BE2C (cell line): ENCODE measurements around the gene HPCAL1.

Experiments used
- DNase-seq: peaks from one replicate; pipeline ENCODE4 v3.0.0-alpha.2; 2020
- H3K27me3 ChIP-seq: fragments of 250-450 bp; sonication (Bioruptor Pico); 2 replicates; pipeline ENCODE4 v1.5.1; 2020; ENCODE audit warnings: mild to moderate bottlenecking
- H3K36me3 ChIP-seq: fragments of 250-450 bp; sonication (Bioruptor Pico); 2 replicates; pipeline ENCODE4 v1.5.1; 2020; ENCODE audit warnings: mild to moderate bottlenecking
- H3K4me1 ChIP-seq: fragments of 250-450 bp; sonication (Bioruptor Pico); 2 replicates; pipeline ENCODE4 v1.5.1; 2020
- H3K4me3 ChIP-seq: 2 replicates; pipeline ENCODE4 v1.5.1; 2011; ENCODE audit warnings: low read depth, low read length
- H3K9me3 ChIP-seq: fragments of 250-450 bp; sonication (Bioruptor Pico); 2 replicates; pipeline ENCODE4 v1.5.1; 2020
- CTCF ChIP-seq: IDR thresholded peaks from 2 replicates; pipeline ENCODE4 v1.5.1; 2012; ENCODE audit warnings: mild to moderate bottlenecking, low read depth, low read length

HPCAL1 gene

GRCh38 chr2:10396464-10396863, 93.8 kb downstream of the HPCAL1 start:
- no peak for TF ChIP-seq CTCF
- H3K9me3 ChIP-seq = no peaks in the 10 kb centered on the region
- peaks cover 26% of the 10 kb centered on the region for H3K4me1 ChIP-seq

GRCh38 chr2:10397297-10397875, 94.7 kb downstream of the HPCAL1 start:
- no peak for TF ChIP-seq CTCF
- Histone ChIP-seq H3K4me1 (peaks cover 17% of the 10 kb centered on the region), H3K36me3 (peaks cover 15% of the 10 kb centered on the region), H3K27me3 (no peaks in the 10 kb centered on the region), H3K4me3 (no peak overlapping the region), H3K9me3 (no peaks in the 10 kb centered on the region)
- DNase-seq = no peak

More at GRCh38 chr2:10396464-10396863, 93.8 kb downstream of the HPCAL1 start:
- Histone ChIP-seq H3K36me3 (peaks cover 15% of the 10 kb centered on the region), H3K27me3 (no peaks in the 10 kb centered on the region), H3K4me3 (no peak overlapping the region)
- no peak for DNase-seq

DNA sequence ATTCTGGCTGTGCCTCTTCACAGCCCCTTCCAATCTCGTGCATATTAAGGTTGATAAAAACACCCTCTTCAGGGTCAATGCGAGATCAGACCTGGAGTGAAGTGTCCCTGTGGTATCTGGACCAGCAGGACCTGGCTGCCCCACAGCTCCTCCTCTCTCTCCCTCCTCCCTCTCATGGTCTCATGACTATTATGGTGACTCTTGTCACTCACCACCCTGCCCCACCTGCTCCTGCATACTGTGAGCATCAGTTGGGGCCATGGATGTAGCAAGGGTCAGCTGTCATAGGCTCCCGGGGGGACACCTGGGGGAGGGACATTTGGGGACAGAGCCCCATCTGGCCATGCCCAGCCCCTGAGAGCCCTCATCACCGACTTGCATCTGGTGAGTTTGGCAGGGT, 95.2 kb downstream of the HPCAL1 start:
- DNase-seq = no peak
- Histone ChIP-seq H3K36me3 (peaks cover 15% of the 10 kb centered on the region), H3K9me3 (no peaks in the 10 kb centered on the region), H3K4me3 (no peak overlapping the region), H3K27me3 (no peaks in the 10 kb centered on the region), H3K4me1 (peaks cover 12% of the 10 kb centered on the region)
- no peak for TF ChIP-seq CTCF

DNA sequence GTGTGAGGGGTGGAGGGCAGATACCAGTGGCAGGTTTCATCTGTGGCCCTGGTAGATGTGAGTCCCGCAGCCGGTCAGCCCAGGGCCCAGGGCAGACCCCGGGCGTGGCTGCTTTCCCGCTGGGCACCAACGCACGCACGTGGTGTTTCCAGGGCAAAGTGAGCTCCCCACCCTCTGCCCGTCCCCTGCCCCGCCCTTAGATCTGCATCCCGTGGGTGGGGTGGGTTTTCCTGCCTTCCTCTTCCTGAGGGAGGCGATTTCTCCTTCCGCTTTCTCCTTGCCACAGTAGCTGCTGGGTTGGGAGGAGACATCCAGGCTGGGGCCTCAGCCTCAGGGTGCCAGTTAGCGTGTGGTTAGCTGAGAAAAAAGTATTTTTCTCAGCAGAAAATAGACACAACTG, 95.8 kb downstream of the HPCAL1 start:
- H3K4me3 ChIP-seq = no peak overlapping the region
- no peak for DNase-seq
- H3K27me3 ChIP-seq = no peaks in the 10 kb centered on the region
- H3K36me3 ChIP-seq = peaks cover 15% of the 10 kb centered on the region
- no peaks in the 10 kb centered on the region for H3K9me3 ChIP-seq
- H3K4me1 ChIP-seq = peaks cover 10% of the 10 kb centered on the region
- no peak for TF ChIP-seq CTCF

- Histone ChIP-seq H3K9me3 (no peaks in the 10 kb centered on the region), H3K4me1 (peaks cover 4% of the 10 kb centered on the region), H3K4me3 (no peak overlapping the region), H3K27me3 (no peaks in the 10 kb centered on the region), H3K36me3 (peaks cover 15% of the 10 kb centered on the region)
- no peak for DNase-seq
- no peak for TF ChIP-seq CTCF
Observed at GRCh38 chr2:10399358-10399757, 96.7 kb downstream of the HPCAL1 start.

GRCh38 chr2:10400002-10400401, 97.3 kb downstream of the HPCAL1 start:
- Histone ChIP-seq H3K9me3 (no peaks in the 10 kb centered on the region), H3K4me3 (no peak overlapping the region), H3K4me1 (peaks cover 9% of the 10 kb centered on the region), H3K36me3 (peaks cover 15% of the 10 kb centered on the region), H3K27me3 (no peaks in the 10 kb centered on the region)
- no peak for DNase-seq
- no peak for TF ChIP-seq CTCF
